GM12891 (cell line): ENCODE results near the gene SUMO3.

Source experiments
- POLR2A ChIP-seq: IDR thresholded peaks from 2 replicates; pipeline ENCODE4 v1.6.1; 2011; ENCODE audit warnings: low read depth, low read length, control low read depth
- POLR2AphosphoS5 ChIP-seq: IDR thresholded peaks from 2 replicates; pipeline ENCODE4 v1.6.1; 2011; ENCODE audit warnings: low read depth, low read length, control low read depth
- TAF1 ChIP-seq: IDR thresholded peaks from 2 replicates; pipeline ENCODE4 v1.6.1; 2011; ENCODE audit warnings: low read depth, low read length, control low read depth

DNA sequence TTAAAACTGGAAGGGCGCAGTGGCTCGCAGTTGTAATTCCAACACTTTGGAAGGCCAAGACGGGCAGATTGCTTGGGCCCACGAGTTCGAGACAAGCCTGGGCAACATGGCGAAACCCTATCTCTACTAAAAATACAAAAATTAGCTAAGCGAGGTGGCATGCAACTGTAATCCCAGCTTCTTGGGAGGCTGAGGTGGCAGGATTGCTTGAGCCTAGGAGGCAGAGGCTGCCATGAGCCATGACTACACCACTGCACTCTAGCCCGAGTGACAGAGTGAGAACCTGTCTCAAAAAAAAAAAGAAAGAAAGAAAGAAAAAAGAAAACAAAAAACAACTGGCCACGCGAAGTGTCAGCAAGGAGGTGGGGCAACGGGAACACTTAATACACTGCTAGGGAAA, 22.5 kb downstream of the SUMO3 start:
- TF ChIP-seq TAF1 (no peak), POLR2AphosphoS5 (no peak), POLR2A (no peak)
